ENCODE data around the gene MARCHF4. TPM values are rescaled to one million over a fixed set of nuclear protein-coding genes. Genes with fewer than 3 reads are reported as not detected.
A peak's percentile ranks its signal among the peaks of the same experiment; 100 is the strongest.

Gene MARCHF4
- total RNA-seq, 1 experiment from 2014 or later = 0.33 TPM

DNA sequence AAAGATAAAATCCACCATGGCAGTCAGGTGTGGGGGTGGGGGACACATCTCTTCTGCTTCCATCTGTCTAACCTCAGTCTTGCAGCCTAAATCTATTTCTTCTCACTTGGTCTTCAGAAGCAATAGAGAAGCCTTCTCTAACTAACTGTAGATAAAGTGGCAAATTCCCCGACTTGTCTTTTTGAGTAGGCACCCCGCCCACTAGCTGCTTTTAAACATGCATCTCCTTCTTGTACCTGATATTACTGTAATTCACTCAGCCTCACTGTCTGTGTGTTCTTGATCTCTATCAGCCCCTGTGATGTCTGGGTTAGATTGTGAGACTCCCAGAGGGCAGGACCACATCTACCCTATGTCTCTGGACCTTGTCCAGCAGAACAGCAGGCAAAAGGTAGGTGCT lies 6.8 kb downstream of the MARCHF4 start:
- Mint-ChIP-seq H3K36me3 (ENCODE audit: insufficient read depth, unreplicated experiment) (no peaks in the 10 kb centered on the region), H3K27ac (ENCODE audit: low read depth, unreplicated experiment) (no peak overlapping the region), H3K27me3 (ENCODE audit: insufficient read depth, unreplicated experiment) (peaks cover 64% of the 10 kb centered on the region), H3K4me3 (ENCODE audit: unreplicated experiment) (no peak overlapping the region), H3K4me1 (ENCODE audit: insufficient read depth, unreplicated experiment) (peaks cover 15% of the 10 kb centered on the region), H3K9me3 (ENCODE audit: unreplicated experiment) (no peaks in the 10 kb centered on the region)
- DNase-seq (ENCODE audit: unreplicated experiment) = no peak
- ChIA-PET CTCF (interaction anchor here (1.0 to 3.0 kb wide), 2 partner anchors 13 to 39 kb away, joined by 3 to 14 read pairs; no protein-coding TSS in a partner anchor), POLR2A (no interaction called here)
- TF ChIP-seq, protein P1, sequence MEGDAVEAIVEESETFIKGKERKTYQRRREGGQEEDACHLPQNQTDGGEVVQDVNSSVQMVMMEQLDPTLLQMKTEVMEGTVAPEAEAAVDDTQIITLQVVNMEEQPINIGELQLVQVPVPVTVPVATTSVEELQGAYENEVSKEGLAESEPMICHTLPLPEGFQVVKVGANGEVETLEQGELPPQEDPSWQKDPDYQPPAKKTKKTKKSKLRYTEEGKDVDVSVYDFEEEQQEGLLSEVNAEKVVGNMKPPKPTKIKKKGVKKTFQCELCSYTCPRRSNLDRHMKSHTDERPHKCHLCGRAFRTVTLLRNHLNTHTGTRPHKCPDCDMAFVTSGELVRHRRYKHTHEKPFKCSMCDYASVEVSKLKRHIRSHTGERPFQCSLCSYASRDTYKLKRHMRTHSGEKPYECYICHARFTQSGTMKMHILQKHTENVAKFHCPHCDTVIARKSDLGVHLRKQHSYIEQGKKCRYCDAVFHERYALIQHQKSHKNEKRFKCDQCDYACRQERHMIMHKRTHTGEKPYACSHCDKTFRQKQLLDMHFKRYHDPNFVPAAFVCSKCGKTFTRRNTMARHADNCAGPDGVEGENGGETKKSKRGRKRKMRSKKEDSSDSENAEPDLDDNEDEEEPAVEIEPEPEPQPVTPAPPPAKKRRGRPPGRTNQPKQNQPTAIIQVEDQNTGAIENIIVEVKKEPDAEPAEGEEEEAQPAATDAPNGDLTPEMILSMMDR (IDR thresholded peaks at IDR 0.05; ENCODE audit: unreplicated experiment) = no peak
- intact Hi-C loops (cut with micrococcal nuclease) = no loop called here
- BruUV-seq (replicated peaks) = no TSS peak

DNA sequence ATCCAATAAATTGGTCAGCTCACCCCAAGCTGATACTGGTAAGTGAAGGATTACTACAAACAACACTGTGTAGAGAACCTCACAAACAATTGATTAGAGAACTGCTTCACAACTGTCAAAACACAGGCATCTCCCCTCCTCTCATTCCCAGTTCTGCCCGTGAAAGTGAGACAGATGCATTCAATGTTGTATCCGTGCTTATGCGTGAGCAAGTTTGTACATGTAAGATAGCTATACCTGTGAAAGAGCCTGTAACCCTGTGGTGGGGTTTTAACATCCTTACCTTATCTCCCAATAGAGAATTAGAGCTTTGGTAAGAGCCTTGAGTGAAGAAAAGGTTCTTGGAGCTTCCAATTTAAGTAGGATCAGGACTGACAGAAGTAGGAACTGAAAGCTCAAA lies 9.1 kb downstream of the MARCHF4 start:
- H3K4me3 Mint-ChIP-seq (ENCODE audit: unreplicated experiment) = no peak overlapping the region
- TF ChIP-seq, protein P1 (IDR thresholded peaks at IDR 0.05; ENCODE audit: unreplicated experiment) = no peak
- no peak for DNase-seq (ENCODE audit: unreplicated experiment)

DNA sequence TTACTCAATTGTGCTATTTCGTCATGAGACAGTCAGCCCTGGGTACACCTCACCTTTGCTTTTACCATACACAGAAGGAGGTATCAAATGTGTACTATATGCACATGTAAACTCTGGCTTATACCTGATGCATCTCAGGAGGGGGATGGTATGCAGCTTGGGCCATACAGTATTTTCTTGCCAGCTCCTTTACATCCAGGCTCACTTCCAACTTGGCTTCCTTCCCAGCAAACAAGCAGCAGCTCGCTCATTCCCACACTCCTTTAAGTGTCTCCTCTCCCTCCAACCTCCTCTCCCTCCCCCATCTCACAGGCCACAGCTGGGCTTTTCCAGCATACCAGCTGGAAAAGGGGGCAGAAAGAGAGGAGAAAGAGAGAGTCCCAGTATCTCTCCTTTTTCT lies 9.6 kb downstream of the MARCHF4 start:
- intact Hi-C loops (cut with micrococcal nuclease) = no loop called here
- CTCF ChIA-PET = interaction anchor here (0.7 to 3.0 kb wide), 2 partner anchors 42 to 126 kb away, joined by 3 to 14 read pairs; no protein-coding TSS in a partner anchor
- TF ChIP-seq, protein P1 (IDR thresholded peaks at IDR 0.05; ENCODE audit: unreplicated experiment) = no peak
- Mint-ChIP-seq H3K27me3 (ENCODE audit: insufficient read depth, unreplicated experiment) (peaks cover 65% of the 10 kb centered on the region), H3K9me3 (ENCODE audit: unreplicated experiment) (no peaks in the 10 kb centered on the region), H3K27ac (ENCODE audit: low read depth, unreplicated experiment) (no peak overlapping the region), H3K4me1 (ENCODE audit: insufficient read depth, unreplicated experiment) (peaks cover 12% of the 10 kb centered on the region), H3K36me3 (ENCODE audit: insufficient read depth, unreplicated experiment) (no peaks in the 10 kb centered on the region), H3K4me3 (ENCODE audit: unreplicated experiment) (no peak overlapping the region)
- peak; percentile 97 for DNase-seq (ENCODE audit: unreplicated experiment)
- BruUV-seq (replicated peaks) = no TSS peak
- POLR2A ChIA-PET = interaction anchor here (1.4 kb wide), 1 partner anchor 174 kb away, joined by 5 read pairs; no protein-coding TSS in a partner anchor

More for the DNA sequence above, 9.1 kb downstream of the MARCHF4 start:
- POLR2A ChIA-PET = interaction anchor here (0.8 to 1.4 kb wide), 2 partner anchors 69 to 175 kb away, joined by 3 to 5 read pairs; no protein-coding TSS in a partner anchor
- Mint-ChIP-seq H3K9me3 (ENCODE audit: unreplicated experiment) (no peaks in the 10 kb centered on the region), H3K27ac (ENCODE audit: low read depth, unreplicated experiment) (no peak overlapping the region), H3K36me3 (ENCODE audit: insufficient read depth, unreplicated experiment) (no peaks in the 10 kb centered on the region), H3K4me1 (ENCODE audit: insufficient read depth, unreplicated experiment) (peaks cover 12% of the 10 kb centered on the region), H3K27me3 (ENCODE audit: insufficient read depth, unreplicated experiment) (peaks cover 64% of the 10 kb centered on the region)
- intact Hi-C loops (cut with micrococcal nuclease) = no loop called here
- CTCF ChIA-PET = interaction anchor here (1.7 to 3.0 kb wide), 2 partner anchors 12 to 42 kb away, joined by 4 to 14 read pairs; no protein-coding TSS in a partner anchor
- BruUV-seq (replicated peaks) = no TSS peak

DNA sequence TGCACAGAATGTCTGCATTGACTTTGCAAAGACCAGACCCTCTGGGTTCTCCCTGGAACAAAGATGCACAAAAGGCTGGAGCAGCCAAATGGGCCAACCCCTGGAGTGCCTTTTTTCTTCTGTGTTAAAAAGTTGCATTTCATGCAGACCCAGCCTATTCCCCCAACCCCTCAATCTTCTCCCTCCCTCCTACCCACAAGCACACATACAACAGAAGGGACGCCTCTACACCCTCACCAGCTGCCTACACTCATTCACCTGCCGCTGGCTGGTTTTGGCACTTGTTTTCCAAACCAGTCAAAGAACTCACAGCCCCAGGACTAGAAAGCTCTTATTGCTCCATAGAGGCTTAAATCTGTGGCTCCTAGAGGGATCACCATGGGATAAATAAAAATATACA lies 16.6 kb downstream of the MARCHF4 start:
- H3K9me3 Mint-ChIP-seq (ENCODE audit: unreplicated experiment) = no peaks in the 10 kb centered on the region
- TF ChIP-seq, protein P1 (IDR thresholded peaks at IDR 0.05; ENCODE audit: unreplicated experiment) = no peak
- intact Hi-C loops (cut with micrococcal nuclease) = no loop called here
- POLR2A ChIA-PET = no interaction called here
- H3K27me3 Mint-ChIP-seq (ENCODE audit: insufficient read depth, unreplicated experiment) = peaks cover 51% of the 10 kb centered on the region
- no peak for DNase-seq (ENCODE audit: unreplicated experiment)
- BruUV-seq (replicated peaks) = no TSS peak
- H3K4me3 Mint-ChIP-seq (ENCODE audit: unreplicated experiment) = no peak overlapping the region
- no peaks in the 10 kb centered on the region for H3K36me3 Mint-ChIP-seq (ENCODE audit: insufficient read depth, unreplicated experiment)
- CTCF ChIA-PET = no interaction called here
- H3K27ac Mint-ChIP-seq (ENCODE audit: low read depth, unreplicated experiment) = no peak overlapping the region
- peaks cover 2% of the 10 kb centered on the region for H3K4me1 Mint-ChIP-seq (ENCODE audit: insufficient read depth, unreplicated experiment)
